ENCODE data around the gene PEX14.

DNA sequence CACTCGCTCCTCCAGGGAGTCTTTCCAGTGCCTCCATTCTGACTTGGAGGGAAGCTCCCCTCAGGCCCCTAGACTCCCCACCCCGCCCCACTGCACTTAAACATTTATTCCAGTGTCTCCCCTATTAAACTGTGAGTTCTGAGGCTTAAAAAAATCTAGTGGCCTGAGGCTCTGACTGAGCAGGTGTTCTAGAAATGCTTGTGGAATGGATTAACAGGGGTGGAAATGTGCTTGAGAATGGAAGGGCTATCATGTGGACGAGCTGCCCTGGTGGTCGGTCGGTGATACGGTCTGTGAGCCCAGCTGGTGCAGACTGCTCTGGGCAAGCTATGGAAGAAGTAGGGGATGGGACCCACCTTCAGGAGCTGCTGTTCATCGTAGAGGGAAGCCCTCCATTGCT, 130.2 kb downstream of the PEX14 start:
- TF ChIP-seq, protein P1, sequence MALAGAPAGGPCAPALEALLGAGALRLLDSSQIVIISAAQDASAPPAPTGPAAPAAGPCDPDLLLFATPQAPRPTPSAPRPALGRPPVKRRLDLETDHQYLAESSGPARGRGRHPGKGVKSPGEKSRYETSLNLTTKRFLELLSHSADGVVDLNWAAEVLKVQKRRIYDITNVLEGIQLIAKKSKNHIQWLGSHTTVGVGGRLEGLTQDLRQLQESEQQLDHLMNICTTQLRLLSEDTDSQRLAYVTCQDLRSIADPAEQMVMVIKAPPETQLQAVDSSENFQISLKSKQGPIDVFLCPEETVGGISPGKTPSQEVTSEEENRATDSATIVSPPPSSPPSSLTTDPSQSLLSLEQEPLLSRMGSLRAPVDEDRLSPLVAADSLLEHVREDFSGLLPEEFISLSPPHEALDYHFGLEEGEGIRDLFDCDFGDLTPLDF (CRISPR knock-in tag; IDR thresholded peaks at IDR 0.05), result no peak
- TF ChIP-seq EZH2 (IDR thresholded peaks at IDR 0.05; ENCODE audit: borderline replicate concordance, low read depth, low read length) (no peak), ZNF41 (CRISPR knock-in tag; conservative IDR thresholded peaks at IDR 0.05) (no peak), PURB (CRISPR knock-in tag; IDR thresholded peaks at IDR 0.05; ENCODE audit: low read depth) (no peak), TEAD2 (tag; IDR thresholded peaks at IDR 0.05) (no peak), NFIC (IDR thresholded peaks at IDR 0.05) (no peak), IFI16 (CRISPR knock-in tag; IDR thresholded peaks at IDR 0.05) (no peak)
